ENCODE measurements around the gene NRSN2. TPM values are rescaled to one million over a fixed set of nuclear protein-coding genes. Genes with fewer than 3 reads are reported as not detected.

NRSN2 gene
- total RNA-seq: 10 to 100 TPM; 13.8 to 15.6 TPM

- TF ChIP-seq POLR2A (IDR thresholded peaks at IDR 0.05) (peak in 2 of 3 donors; percentile 33 to 37), CTCF (IDR thresholded peaks at IDR 0.05) (no peak)
- WGBS, 2 donors: 5 to 11% methylated on average over 24 to 50 of the region's 50 CpGs
- Histone ChIP-seq H3K27me3 (no peaks in the 10 kb centered on the region), H3K9me3 (no peaks in the 10 kb centered on the region), H3K36me3 (replicated peaks in 1 of 2; ENCODE audit: insufficient read depth in 1 of 2, low read depth in 2 of 2) (no peaks in the 10 kb centered on the region), H3K27ac (peak within 1 kb of the TSS; percentile 71 to 89 (median 84)), H3K4me1 (peaks cover 31% of the 10 kb centered on the region), H3K4me3 (peak within 1 kb of the TSS; percentile 50 to 71)
- intact Hi-C loops (cut with DNase I): no loop called here
- peak; percentile 68 for ATAC-seq
- DNase-seq: peak; percentile 54 to 68 (median 63)
Observed at GRCh38 chr20:346640-347316, at the start of gene NRSN2. Gene NRSN2 (plus strand): TSS chr20:347111. CDS start chr20:349644, 2,533 bp downstream.

- Histone ChIP-seq H3K27ac (peak overlapping the region; percentile 86 to 97 (median 94)), H3K4me3 (peak overlapping the region; percentile 59 to 63), H3K27me3 (no peaks in the 10 kb centered on the region), H3K9me3 (no peaks in the 10 kb centered on the region), H3K4me1 (peaks cover 28% of the 10 kb centered on the region), H3K36me3 (replicated peaks in 1 of 2; ENCODE audit: insufficient read depth in 1 of 2, low read depth in 2 of 2) (no peaks in the 10 kb centered on the region)
- WGBS, 2 donors: 0 to 1% methylated on average over 23 to 60 of the region's 75 CpGs
- TF ChIP-seq CTCF (IDR thresholded peaks at IDR 0.05): no peak
- TF ChIP-seq POLR2A (IDR thresholded peaks at IDR 0.05): peak; percentile 21 to 71 (median 65)
- ATAC-seq (peak; percentile 42), DNase-seq (peak; percentile 59 to 71 (median 68))
- intact Hi-C loops (cut with DNase I): no loop called here
Observed at GRCh38 chr20:297925-298775, 48.8 kb upstream of the NRSN2 start.

- intact Hi-C loops (cut with DNase I): no loop called here
- TF ChIP-seq CTCF (IDR thresholded peaks at IDR 0.05) (no peak), POLR2A (IDR thresholded peaks at IDR 0.05) (no peak)
- no peaks in the 10 kb centered on the region for H3K9me3 ChIP-seq
- no peaks in the 10 kb centered on the region for H3K36me3 ChIP-seq (replicated peaks in 1 of 2; ENCODE audit: insufficient read depth in 1 of 2, low read depth in 2 of 2)
- H3K4me3 ChIP-seq: peak overlapping the region; percentile 59 to 63
- H3K27me3 ChIP-seq: no peaks in the 10 kb centered on the region
- no peak for ATAC-seq
- DNase-seq: no peak
- peak overlapping the region; percentile 86 to 97 (median 94) for H3K27ac ChIP-seq
- peaks cover 28% of the 10 kb centered on the region for H3K4me1 ChIP-seq
- WGBS, 2 donors: 7 to 9% methylated on average over 15 of the region's 15 CpGs
Observed at GRCh38 chr20:298776-299391, 48.0 kb upstream of the NRSN2 start.

- DNase-seq (no peak), ATAC-seq (no peak)
- H3K4me3 ChIP-seq: no peak overlapping the region
Observed at GRCh38 chr20:300345-300990, 46.4 kb upstream of the NRSN2 start.

More at GRCh38 chr20:300345-300990, 46.4 kb upstream of the NRSN2 start:
- TF ChIP-seq CTCF (IDR thresholded peaks at IDR 0.05) (no peak), POLR2A (IDR thresholded peaks at IDR 0.05) (no peak)
- intact Hi-C loops (cut with DNase I): no loop called here
- Histone ChIP-seq H3K27ac (no peak overlapping the region), H3K36me3 (replicated peaks in 1 of 2; ENCODE audit: insufficient read depth in 1 of 2, low read depth in 2 of 2) (no peaks in the 10 kb centered on the region), H3K9me3 (no peaks in the 10 kb centered on the region), H3K4me1 (peaks cover 28% of the 10 kb centered on the region), H3K27me3 (no peaks in the 10 kb centered on the region)
- 42 to 62% methylated on average over 8 to 10 of the region's 10 CpGs for WGBS, 2 donors

Data from body of pancreas (tissue), 4 donors.